ENCODE results near the gene DLX2. TPM values are rescaled to one million over a fixed set of nuclear protein-coding genes. Genes with fewer than 3 reads are reported as not detected.

The DLX2 gene
- total and polyA plus RNA-seq, 2 experiments from 2014 or later = 0.37 to 1.2 TPM

- no peaks in the 10 kb centered on the region for H3K36me3 ChIP-seq (replicated peaks; ENCODE audit: insufficient read depth, low read depth)
- H4K20me1 ChIP-seq (ENCODE audit: insufficient read depth, poor library complexity, severe bottlenecking) = no peaks in the 10 kb centered on the region
- no peak overlapping the region for H3K27ac ChIP-seq
- WGBS (ENCODE audit: low lambda C conversion rate, missing lambda C conversion rate) = 90% methylated on average over 2 of the region's 2 CpGs
- no peaks in the 10 kb centered on the region for H3K9me3 ChIP-seq (ENCODE audit: low read depth)
- H3K79me2 ChIP-seq = no peaks in the 10 kb centered on the region
- H3K4me1 ChIP-seq (ENCODE audit: insufficient read depth) = peaks cover 4% of the 10 kb centered on the region
- no peak overlapping the region for H2AFZ ChIP-seq
- H3K9me2 ChIP-seq (replicated peaks; ENCODE audit: insufficient read depth) = no peaks in the 10 kb centered on the region
- H3K27me3 ChIP-seq = no peaks in the 10 kb centered on the region
- TF ChIP-seq CTCF (IDR thresholded peaks at IDR 0.05; ENCODE audit: poor library complexity) (no peak), EZH2phosphoT487 (IDR thresholded peaks at IDR 0.05; ENCODE audit: low read depth, severe bottlenecking, unreplicated experiment) (no peak), EZH2 (IDR thresholded peaks at IDR 0.05; ENCODE audit: borderline replicate concordance) (no peak)
- no peak for DNase-seq (ENCODE audit: low spot score)
- H3K4me3 ChIP-seq = no peak overlapping the region
- no peak overlapping the region for H3K4me2 ChIP-seq
Observed at GRCh38 chr2:172049567-172050120, 53.1 kb downstream of the DLX2 start.

Other genes with a start within 250 kb of the DLX2 start
- gene SLC25A12, start 208.7 kb downstream of the DLX2 start, total RNA-seq = 9.4 and 11.1 TPM in 2 replicates
- 3.8 and 7.1 TPM in 2 replicates for gene SLC25A12, start 208.7 kb downstream of the DLX2 start, polyA plus RNA-seq
- 34.4 and 35.3 TPM in 2 replicates for gene HAT1, start 180.4 kb downstream of the DLX2 start, total RNA-seq
- 54.3 and 56.7 TPM in 2 replicates for gene HAT1, start 180.4 kb downstream of the DLX2 start, polyA plus RNA-seq
- gene METAP1D, start 102.9 kb downstream of the DLX2 start, total RNA-seq = 2.8 and 5.7 TPM in 2 replicates
- 6.0 and 9.4 TPM in 2 replicates for gene METAP1D, start 102.9 kb downstream of the DLX2 start, polyA plus RNA-seq
- gene DLX1, start 17.4 kb downstream of the DLX2 start, total RNA-seq = not detected in 2 replicates
- gene DLX1, start 17.4 kb downstream of the DLX2 start, polyA plus RNA-seq = 0.44 TPM in 1 of 2 replicates, not detected in the other